NCI-H2196 treated with DMSO at 0.1 percent for 48 hours (cell line): ENCODE data around the gene UVSSA.
"Not testable (repeated sequence)": the region's sequence is repeated elsewhere in the genome, so short reads cannot be mapped to it uniquely, and the experiment has no call there.

ENCODE experiments used
- DNase-seq: peaks from one replicate; lab custom pipeline; 2025; ENCODE audit not compliant: unreplicated experiment; lab: John Stamatoyannopoulos, UW

UVSSA gene

DNA sequence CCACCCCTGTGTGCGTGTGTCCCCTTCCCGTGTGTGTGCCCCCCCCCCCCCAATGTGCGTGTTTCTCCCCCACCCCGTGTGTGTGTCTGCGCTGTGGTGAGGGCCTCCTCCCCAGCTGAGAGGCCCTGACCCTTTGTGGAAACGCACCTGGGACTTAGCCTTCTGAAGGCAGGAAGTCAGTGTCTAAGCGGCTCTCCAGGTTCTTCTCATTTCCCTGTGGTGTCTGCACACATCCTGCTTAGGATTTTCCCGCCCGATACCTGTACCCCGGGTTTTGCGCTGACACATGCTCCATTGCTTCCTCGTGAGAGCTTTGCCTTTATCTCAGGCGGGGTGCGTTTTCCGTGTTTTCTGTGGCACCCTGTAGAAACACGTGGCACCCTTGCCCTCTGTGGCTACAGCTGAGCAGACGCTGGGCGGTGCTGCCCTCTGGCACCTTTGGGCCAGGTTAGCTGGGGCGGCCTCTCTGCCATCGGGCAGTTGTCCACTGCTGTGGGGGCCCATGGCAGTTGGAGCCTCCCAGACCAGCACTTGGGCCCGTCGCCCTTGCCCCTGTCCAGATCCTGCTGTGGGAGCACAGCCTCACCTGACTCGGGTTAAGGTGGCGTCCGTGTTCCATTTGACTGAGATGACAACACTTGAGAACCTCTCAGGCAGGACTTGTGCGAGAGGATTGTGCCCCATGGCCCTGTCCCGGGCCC lies 31.0 kb upstream of the UVSSA start:
- no peak for DNase-seq

DNA sequence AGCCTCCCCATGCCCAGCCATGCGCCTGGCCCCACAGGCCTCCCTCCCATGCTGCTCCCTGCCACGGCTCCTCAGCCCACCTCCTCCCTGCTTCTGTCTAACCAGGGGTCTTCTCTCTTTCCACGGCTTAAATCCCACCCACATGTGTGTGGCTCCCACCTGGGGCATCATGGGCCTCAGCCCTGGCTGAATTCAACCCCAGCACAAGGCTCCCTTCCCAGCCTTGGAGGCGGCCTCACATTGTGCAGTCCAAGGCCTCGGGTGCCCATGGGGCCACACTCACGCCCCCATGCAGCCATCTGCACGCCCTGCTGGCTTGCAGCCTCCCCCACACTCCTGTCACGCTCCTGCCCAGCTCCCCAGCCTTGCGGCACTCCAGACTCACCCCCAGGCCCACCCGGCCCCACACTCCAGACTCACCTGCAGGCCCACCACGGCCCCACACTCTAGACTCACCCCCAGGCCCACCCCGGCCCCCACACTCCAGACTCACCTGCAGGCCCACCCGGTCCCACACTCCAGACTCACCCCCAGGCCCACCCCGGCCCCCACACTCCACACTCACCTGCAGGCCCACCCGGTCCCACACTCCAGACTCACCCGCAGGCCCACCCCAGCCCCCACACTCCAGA lies 30.4 kb upstream of the UVSSA start:
- no peak for DNase-seq

DNA sequence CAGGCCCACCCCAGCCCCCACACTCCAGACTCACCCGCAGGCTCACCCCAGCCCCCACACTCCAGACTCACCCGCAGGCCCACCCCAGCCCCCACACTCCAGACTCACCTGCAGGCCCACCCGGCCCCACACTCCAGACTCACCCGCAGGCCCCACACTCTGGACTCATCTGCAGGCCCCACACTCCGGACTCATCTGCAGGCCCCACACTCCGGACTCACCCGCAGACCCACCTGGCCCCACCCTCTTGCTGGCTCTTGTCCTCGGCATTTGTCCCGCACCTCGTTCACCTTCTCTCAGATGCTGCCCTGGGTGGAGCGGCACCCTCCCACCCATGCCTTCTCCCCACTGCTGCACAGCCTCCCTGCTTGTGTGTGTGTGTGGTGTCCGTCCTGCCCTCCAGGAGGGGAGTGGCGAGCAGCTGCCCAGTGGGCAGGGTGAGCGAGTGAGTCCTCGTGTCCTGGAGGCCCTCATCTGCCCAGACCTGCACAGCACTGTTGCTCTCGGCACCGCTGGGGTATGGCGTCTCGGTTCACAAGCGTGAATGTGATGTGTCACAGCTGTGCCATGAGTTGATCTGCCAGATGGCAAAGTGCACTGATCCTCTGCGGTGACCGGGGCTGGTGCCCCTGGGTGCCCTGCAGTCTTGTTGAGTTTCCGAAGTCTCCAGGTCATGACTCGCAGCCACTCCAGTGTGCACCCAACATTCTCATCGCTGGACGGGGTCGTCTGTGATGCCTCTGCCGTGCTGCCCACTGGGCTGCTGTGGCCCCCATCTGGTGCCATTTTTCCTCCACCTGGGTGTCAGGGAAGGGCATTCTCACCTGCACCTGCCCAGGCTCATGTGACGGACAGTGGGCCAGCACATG lies 29.6 kb upstream of the UVSSA start:
- DNase-seq: no peak

DNA sequence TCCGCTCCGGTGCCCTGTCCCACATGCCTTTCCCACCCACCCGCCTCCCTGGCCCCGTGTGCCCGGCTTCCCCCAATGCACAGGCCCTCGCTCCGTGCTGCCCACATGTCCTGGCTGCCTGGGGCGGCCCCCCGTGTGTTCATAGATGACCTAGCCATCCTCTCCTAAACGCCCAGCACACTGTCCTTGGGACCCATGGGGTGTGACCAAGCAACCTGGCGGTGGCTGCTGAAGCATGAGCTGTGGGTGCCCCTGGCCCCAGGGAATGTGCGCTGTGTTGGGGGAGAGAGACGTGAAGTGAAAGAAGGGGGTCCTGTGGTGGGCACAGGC lies 29.0 kb upstream of the UVSSA start:
- DNase-seq: no peak

DNA sequence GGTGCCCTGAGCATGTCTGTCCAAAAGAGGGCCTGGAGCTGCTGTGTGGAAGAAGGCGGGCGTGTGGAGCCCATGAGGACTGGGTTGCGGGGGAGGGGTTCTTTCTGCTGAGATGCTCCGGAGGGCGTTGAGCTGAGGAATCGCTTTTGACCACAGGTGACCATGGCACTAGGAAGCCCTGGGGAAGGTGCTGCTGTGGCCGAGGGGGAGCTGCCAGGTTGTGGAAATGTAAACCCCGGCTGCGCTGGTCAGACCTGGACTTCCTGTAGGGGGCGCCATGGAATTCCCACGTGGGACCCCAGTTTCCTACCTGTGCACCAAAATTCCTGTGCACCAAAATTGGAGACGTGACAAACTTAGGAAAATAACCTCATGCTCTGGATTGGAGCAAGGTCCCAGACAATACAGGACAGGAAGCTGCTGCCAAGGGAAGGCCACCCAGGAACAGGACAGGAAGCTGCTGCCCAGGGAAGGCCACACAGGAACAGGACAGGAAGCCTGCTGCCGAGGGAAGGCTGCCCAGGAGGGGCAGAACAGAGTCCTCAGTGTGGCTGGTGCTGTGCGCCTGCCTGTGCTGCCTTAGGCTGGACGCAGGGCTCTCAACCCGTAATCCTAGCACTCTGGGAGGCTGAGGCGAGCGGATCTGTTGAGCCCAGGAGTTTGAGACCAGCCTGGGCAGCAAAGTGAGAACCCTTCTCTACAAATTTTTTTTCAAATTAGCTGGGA lies 28.4 kb upstream of the UVSSA start:
- no peak for DNase-seq

DNA sequence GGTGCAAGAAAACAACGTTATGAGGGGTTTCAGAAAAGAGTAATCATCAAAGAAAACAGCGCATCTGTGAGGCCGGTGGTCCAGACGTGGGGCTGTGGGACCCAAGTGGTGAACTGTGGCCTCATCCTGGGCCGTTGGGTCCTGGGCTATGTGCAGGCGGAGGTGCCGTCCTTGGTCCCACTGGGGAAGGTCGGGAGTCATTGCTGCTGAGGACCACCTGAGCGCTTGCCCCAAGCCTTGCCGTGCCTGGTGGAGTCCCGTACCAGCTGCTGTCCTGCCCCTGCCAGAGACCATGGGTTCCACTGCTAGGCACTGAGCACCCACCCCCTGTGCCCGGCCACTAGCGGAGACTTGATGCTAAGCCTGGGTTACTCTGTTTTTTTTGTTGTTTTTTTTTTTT lies 25.5 kb upstream of the UVSSA start:
- no peak for DNase-seq

DNA sequence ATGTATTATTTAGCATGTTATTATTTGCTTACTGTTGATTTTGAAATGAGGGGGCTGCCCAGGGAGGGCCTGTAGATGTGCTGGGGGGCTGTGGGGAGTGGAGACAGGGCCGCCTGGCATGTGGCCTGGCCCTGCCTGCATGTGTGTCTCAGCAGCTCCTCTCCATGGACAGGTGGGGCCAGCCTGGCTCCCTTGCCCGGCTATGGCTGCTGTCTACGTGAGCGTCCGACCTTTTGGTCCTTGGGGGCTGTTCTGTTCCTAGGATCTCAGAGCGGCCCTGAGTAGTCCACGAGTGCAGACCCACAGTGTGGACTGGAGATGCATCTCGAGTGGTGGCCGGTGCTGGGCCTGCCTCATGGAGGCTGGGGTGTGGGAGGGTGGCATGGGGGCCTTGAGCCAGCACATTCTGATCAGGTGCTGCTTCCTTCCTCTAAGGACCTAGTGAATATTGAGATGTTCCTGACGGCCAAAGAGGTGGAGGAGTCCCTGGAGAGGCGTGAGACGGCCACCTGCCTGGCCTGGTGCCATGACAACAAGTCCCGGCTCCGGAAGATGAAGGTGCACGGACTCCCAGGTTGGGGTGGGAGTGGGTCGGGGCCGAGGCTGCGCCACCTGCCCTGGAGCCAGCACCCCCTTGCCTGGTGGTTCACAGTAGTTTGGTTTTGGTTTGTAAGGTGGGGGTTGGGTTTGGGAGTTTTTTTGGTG lies 24.9 kb upstream of the UVSSA start:
- no peak for DNase-seq

DNA sequence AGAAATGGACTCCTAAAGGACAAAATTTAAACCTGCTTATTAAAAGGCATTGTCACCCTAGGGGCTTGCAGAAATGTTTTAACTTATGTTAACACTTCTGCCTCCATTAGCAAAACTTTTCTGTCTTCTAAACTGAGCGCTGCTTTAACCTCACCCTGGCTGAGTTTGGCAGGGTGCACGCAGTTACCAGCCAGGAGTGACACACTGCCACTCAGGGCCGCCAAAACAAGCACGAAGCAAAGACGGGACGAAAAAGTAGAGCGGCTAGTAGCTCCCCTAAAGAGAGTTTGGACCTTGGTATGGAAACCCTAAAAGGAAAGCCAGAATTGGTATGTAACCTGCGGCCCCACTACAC lies 23.8 kb upstream of the UVSSA start:
- DNase-seq: no peak

DNA sequence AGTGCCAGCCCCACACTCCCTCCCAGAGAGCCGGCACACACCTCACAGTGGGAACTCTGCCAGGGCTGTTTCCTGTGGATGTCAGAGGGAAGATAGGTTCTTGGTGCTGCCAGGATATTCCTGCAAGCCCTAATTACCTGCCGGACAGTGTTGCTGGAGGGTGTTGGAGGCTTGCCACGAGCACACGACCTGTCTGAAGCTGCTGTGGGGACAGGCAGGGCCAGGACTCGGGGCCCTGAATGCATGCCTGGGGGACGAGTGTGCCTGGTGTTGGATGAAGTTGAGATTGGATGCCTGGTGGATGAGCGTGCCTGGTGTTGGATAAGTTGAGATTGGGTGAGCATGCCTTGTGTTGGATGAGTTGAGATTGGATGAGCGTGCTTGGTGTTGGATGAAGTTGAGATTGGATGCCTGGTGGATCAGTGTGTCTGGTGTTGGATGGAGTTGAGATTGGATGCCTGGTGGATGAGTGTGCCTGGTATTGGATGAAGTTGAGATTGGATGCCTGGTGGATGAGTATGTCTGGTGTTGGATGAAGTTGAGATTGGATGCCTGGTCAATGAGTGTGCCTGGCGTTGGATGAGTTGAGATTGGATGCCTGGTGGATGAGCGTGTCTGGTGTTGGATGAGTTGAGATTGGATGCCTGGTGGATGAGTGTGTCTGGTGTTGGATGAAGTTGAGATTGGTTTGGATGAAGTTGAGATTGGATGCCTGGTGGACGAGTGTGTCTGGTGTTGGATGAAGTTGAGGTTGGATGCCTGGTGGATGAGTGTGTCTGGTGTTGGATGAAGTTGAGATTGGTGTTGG lies 23.2 kb upstream of the UVSSA start:
- peak; percentile 11 for DNase-seq

DNA sequence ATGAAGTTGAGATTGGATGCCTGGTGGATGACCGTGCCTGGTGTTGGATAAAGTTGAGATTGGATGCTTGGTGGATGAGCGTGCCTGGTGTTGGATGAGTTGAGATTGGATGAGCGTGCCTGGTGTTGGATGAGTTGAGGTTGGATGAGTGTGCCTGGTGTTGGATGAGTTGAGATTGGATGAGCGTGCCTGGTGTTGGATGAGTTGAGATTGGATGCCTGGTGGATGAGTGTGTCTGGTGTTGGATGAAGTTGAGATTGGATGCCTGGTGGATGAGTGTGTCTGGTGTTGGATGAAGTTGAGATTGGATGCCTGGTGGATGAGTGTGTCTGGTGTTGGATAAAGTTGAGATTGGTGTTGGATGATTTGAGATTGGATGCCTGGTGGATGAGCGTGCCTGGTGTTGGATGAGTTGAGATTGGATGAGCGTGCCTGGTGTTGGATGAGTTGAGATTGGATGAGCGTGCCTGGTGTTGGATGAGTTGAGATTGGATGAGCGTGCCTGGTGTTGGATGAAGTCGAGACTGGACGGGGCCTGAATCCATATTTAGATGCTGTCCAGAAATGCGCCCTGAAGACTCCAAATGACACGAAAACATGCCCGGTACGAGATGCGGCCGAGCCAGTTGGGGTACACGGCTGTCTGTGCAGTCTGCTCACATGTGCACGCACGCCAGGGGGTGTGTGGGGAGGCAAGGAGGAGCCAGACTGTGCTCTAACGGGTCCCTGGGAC lies 22.4 kb upstream of the UVSSA start:
- not testable (repeated sequence) for DNase-seq

DNA sequence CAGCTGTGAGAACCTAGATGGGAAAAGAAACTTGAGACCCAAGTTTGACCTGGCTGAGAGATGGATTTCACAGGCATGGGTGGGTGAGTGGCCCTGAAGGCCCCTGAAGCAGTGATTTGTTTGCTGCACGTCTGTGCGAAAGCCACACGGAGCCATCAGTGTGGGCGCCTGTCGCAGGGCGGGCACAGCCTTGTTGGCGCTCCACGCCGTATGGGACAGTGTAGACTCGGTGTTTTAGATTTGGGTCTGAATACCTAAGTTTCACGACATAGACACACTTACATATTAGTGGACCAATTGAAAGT lies 21.9 kb upstream of the UVSSA start:
- no peak for DNase-seq

DNA sequence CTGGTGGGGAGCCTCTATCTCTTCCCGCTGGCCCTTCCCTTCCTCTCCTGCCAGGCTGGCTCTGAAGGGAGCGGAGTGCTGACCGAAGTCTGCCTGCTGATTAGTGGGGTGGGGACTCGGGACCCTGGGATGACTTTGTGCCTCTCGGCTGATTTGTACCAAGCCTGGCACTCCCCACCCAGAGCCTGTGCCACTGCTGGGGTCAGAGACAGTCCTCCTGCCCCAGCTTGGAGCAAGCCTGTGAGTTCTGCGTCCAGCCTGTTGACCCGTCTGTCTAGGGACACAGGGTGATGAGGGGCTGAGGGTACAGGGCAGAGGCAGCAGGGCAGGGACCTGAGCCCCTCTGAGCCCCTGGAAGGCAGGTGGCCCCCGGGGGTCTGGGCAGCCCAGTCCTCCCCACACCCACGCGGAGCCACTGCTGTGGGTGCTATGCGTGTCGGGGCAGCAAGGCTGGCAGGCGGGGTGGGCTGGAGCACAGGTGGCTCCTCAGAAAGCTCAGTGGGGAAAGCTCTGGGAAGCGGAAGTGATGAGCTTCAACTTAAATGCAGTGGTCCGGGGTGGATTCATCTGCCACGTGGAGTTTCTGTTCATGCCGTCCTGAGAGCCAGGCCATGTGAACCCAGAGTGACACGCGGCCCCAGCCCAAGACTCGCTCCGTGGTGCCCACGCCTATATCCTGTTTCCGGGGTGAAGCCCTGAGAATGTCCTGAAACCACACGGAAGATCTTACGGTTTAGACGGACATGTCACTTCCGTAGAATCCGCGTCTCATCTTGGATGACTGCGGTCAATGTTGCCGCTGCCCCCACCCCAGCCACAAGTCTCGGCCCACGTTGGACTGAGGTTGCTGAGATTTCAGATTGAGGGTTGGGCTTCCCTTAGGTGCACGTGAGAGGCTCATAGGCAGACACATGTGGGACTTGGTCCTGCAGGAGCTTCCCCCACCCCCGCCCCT lies 21.1 kb upstream of the UVSSA start:
- DNase-seq: no peak

DNA sequence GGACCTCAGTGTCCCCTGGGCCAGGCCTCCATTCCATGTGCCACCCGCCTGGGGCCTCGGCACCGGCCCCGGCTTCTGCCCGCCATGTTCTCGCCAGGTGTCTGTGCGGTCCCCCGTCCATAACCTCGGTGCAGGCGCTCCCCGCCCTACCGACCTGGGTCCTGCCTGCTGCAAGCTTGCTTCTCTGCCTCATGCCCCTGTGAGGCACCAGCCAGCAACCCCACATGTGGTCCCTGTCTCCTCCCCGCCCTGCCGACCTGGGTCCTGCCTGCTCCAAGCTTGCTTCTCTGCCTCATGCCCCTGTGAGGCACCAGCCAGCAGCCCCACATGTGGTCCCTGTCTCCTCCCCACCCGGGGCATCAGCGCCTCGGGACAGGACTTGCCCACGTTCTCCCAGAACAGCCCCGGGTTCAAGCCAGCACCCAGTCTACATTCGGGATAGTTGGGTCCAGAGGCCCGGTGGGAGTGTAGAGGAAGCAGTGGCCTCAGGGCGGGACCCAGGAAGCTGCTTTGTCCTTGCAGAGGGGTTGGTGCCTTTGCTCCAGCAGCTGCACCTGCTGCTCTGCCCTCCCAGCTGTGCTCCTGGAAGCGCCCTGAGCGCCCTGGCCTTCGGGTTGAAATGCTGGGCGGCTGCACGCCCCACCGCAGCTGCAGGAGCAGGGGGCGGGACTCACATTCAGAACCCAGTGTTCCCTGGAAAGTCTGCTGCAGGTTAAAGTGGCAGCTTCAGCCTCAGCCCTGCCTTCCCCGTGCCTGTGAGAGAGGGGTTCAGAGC lies 20.1 kb upstream of the UVSSA start:
- DNase-seq: no peak

DNA sequence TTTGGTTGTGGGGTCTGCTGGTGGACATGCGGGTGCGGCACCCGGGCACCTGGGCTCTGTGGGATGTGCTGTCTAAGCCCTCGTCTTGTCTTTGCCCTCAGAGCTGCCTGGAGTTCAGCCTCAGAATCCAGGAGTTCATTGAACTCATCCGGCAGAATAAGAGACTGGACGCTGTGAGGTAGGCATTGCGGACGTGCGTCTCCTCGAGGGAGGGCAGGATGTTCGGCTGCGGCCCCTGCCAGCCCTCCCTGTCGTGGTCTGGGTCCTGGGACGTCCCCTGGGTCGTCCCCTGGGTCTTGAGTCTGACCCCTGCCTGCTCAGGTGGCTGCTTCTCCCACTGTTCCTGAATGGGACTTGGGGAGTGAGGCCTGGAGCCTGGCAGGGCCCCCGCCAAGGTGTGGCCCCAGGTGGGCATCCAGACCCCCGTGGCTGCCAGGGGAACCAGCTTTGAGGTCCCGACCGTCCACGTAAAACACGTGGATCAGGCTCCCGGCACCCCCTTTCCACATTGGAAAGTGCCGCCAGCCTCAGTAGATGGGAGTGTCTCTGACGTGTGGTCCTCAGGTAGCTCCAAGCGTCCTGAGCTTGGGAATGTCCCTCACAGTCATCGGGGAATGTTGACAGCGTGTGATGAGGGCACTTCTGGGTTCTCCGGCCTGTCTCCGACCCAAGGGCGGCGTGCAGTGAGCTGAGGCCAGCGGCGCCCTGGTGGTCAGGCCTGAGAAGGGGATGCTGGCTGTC lies 19.3 kb upstream of the UVSSA start:
- DNase-seq: no peak

DNA sequence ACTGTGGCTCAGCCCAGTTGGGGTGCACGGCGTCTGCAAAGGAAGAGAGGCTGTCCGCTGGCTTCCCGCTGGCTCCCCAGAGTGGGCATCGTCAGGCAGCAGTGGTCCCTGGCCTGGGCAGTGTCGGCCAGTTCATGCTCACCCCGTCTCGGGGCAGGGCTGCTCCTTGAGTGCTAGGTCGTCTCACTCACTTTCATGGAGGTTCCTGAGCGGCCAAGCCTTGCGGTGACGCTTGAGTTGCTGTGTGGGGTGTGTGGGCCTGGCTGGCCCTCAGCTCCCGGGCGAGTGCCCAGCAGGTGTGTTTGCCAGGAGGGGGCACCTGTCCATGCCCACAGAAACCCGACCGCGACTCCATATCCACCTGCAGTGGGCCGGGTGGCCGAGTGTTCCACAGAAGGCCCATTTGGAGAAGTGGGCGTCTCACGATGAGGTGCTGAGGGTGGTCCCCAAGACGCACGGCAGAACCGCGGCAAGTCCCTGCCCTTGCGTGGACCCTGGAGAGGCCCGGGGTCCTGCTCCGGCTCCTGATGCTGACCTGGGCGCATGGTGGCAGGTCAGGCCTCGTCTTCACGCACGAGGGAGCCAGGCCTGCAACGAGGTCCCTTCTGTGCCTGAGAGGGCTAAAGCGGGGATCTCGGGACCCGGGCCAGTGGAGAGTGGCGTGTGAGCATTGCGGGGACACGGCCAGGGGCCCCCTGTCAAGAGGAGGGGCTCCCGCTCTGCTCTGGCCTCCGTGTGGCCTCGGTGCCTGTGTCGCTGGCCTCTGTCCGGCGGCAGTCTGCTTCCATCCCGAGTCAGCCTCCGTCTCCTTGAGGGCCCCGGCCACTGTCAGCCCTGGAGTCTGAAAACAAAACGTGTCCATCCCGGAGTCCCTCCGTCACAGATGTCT lies 18.5 kb upstream of the UVSSA start:
- no peak for DNase-seq
